ENCODE results near the gene PNCK. TPM values are rescaled to one million over a fixed set of nuclear protein-coding genes. Genes with fewer than 3 reads are reported as not detected.
"Not testable (repeated sequence)": the region's sequence is repeated elsewhere in the genome, so short reads cannot be mapped to it uniquely, and the experiment has no call there.

PNCK gene
- total RNA-seq, 1 donor: 0.36 TPM

DNA sequence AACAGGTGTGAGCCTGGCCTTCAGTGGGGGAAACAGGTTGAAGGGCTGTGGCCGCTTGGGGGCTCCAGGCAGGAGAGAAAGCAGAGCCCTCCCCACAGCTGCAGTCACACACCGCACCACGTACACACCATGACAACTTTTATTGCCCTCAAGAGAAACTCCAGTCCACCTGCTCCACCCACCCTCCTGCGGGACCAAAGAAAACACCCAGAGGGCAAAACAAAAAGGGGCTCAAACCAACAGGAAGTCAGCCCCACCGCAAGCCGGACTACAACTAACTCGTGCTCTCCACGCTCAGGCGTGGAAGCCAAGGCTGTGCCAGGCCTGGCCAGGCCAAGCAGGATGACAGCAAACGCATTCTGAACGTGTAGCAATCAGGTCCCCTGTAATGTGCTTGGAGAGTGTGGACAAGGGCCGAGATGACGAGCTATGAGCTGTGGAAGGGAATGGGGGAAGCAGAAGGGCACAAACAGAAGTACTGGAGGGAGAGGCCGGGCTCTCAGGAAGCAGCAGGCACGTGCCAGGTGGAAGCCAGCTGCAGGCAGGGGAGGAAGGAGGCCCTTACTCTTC, 26.8 kb upstream of the PNCK start:
- no peak overlapping the region for H2AFZ ChIP-seq (ENCODE audit: low read length)
- no peaks in the 10 kb centered on the region for H3K79me2 ChIP-seq (ENCODE audit: insufficient read depth, low read length)
- no peak overlapping the region for H3K27ac ChIP-seq (ENCODE audit: low read depth, low read length)
- no peak for DNase-seq (ENCODE audit: insufficient read length, low spot score, missing footprints)
- H3K36me3 ChIP-seq (ENCODE audit: insufficient read depth, low read length): no peaks in the 10 kb centered on the region
- H4K20me1 ChIP-seq (ENCODE audit: insufficient read depth, low read length): no peaks in the 10 kb centered on the region
- TF ChIP-seq, protein P1, sequence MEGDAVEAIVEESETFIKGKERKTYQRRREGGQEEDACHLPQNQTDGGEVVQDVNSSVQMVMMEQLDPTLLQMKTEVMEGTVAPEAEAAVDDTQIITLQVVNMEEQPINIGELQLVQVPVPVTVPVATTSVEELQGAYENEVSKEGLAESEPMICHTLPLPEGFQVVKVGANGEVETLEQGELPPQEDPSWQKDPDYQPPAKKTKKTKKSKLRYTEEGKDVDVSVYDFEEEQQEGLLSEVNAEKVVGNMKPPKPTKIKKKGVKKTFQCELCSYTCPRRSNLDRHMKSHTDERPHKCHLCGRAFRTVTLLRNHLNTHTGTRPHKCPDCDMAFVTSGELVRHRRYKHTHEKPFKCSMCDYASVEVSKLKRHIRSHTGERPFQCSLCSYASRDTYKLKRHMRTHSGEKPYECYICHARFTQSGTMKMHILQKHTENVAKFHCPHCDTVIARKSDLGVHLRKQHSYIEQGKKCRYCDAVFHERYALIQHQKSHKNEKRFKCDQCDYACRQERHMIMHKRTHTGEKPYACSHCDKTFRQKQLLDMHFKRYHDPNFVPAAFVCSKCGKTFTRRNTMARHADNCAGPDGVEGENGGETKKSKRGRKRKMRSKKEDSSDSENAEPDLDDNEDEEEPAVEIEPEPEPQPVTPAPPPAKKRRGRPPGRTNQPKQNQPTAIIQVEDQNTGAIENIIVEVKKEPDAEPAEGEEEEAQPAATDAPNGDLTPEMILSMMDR (IDR thresholded peaks at IDR 0.05; ENCODE audit: extremely low read depth, low read depth, low read length): no peak
- H3K27me3 ChIP-seq (ENCODE audit: insufficient read depth, low read length): no peaks in the 10 kb centered on the region
- no peaks in the 10 kb centered on the region for H3K9me3 ChIP-seq (ENCODE audit: low read depth, low read length)
- no peak overlapping the region for H3K4me2 ChIP-seq (ENCODE audit: insufficient read depth, low read length)
- H3K4me1 ChIP-seq (ENCODE audit: insufficient read depth, low read length): no peaks in the 10 kb centered on the region
- no peak overlapping the region for H3K4me3 ChIP-seq (ENCODE audit: insufficient read depth, low read length)

DNA sequence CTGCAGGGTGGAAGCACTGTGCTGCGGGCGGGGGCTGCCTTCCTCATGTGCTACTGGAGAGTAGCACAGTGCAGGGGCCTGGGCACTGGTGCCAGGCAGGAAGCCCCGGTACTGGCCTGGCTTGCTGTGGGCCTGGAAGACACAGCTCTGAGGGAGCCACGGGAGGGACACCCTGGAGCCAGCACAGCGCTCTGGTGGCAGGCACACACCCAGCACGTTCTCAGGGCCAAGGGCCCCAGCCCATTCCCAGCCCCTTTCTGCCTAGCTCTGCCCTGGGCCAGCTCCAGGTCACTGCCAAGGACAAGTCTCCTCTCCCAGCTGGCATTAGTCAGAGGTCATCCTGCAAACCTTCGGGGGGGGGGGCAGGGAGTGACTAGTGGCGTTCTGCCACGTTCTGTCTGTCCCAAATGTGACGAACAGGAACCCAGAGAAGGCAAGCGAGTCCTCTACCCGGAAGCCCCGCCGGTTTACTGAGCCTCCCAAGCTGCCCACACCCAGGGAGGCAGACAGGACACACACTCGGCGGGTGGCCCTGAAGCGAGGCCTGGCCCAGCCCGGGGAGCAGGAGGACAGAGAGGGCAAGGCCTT, 26.3 kb upstream of the PNCK start:
- DNase-seq (ENCODE audit: insufficient read length, low spot score, missing footprints): not testable (repeated sequence)

DNA sequence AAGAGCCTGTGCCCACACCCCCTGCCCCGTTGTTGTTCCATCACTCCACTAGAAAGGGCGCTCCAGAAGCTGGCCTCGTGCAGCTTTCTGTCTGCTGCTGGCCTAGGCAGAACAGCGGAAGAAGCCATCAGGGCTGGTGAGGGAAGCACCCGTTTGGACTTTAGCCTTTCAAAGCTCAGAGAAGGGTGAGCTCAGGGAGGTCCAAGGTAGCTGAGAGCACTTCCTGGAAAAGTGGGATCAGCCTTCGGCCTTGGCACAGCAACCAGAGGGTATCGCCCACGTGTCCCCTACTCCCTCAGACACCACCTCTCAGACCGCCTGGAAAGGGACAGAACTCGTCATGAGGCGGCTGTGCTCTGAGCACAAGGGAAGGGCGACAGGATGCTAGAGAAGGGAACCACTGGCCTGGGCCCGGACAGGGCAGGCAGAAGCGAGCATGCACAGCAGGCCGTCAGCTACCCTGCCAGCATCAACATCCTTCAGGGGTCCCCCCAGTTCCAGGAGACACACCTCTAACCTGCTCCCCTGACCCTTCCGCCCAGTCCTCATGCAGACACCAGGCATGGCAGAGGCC, 25.7 kb upstream of the PNCK start:
- H3K4me3 ChIP-seq (ENCODE audit: insufficient read depth, low read length); H4K20me1 ChIP-seq (ENCODE audit: insufficient read depth, low read length); H3K9me3 ChIP-seq (ENCODE audit: low read depth, low read length); H3K27ac ChIP-seq (ENCODE audit: low read depth, low read length); DNase-seq (ENCODE audit: insufficient read length, low spot score, missing footprints); H3K36me3 ChIP-seq (ENCODE audit: insufficient read depth, low read length); H3K79me2 ChIP-seq (ENCODE audit: insufficient read depth, low read length); H3K4me1 ChIP-seq (ENCODE audit: insufficient read depth, low read length); H3K27me3 ChIP-seq (ENCODE audit: insufficient read depth, low read length); H3K4me2 ChIP-seq (ENCODE audit: insufficient read depth, low read length); H2AFZ ChIP-seq (ENCODE audit: low read length): not testable (repeated sequence)

More for the DNA sequence above, 26.3 kb upstream of the PNCK start:
- not testable (repeated sequence) for H3K4me3 ChIP-seq (ENCODE audit: insufficient read depth, low read length); H2AFZ ChIP-seq (ENCODE audit: low read length); H3K4me1 ChIP-seq (ENCODE audit: insufficient read depth, low read length); H3K9me3 ChIP-seq (ENCODE audit: low read depth, low read length); H3K36me3 ChIP-seq (ENCODE audit: insufficient read depth, low read length); H3K27me3 ChIP-seq (ENCODE audit: insufficient read depth, low read length); H3K27ac ChIP-seq (ENCODE audit: low read depth, low read length); H4K20me1 ChIP-seq (ENCODE audit: insufficient read depth, low read length); H3K79me2 ChIP-seq (ENCODE audit: insufficient read depth, low read length); H3K4me2 ChIP-seq (ENCODE audit: insufficient read depth, low read length)

DNA sequence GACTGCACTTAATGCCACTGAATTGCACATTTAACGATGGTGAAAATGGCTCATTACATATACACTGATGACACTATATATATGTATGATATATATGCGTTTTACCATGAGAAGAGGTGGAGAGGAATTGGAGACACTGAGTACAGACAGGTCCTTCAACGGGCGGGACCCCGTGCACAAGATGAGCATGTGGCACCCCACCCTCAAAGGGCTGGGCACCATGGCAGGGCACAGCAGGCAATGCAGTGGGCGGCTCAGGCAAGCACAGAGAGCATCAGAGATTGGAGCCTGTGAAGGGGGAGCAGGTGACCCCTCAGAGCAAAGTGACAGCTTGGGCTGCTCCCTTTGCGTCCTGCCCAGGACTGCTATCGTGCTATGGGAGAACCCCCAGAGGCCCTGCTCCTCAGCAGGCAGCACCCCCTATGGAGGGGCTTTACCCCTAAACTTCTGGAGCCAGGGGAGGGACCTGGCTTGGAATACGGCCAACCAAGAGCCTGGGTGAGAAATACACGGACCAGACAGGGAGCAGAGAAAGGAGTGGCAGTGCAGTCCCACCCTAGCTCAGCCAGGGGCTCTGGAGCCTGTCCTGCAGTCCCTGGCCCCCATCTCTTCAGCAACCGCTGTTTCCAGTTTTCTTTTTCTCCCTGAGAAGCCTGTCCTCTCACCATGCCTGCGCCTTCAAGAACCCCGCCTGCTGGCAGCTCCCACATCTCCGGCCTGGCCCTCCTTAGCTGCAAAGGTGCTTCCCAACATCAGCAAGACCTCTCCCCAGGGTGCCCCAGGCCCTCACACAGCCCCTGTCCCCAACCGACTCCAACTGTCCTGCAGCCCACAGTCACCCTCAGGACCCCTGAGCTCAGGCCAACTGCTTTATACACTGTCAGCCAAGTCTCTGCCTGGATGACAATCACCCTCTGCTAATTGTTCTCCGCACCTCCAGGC, 24.6 kb upstream of the PNCK start:
- Histone ChIP-seq H3K36me3 (ENCODE audit: insufficient read depth, low read length) (no peaks in the 10 kb centered on the region), H3K27ac (ENCODE audit: low read depth, low read length) (no peak overlapping the region), H3K4me1 (ENCODE audit: insufficient read depth, low read length) (no peaks in the 10 kb centered on the region), H4K20me1 (ENCODE audit: insufficient read depth, low read length) (no peaks in the 10 kb centered on the region), H3K9me3 (ENCODE audit: low read depth, low read length) (no peaks in the 10 kb centered on the region), H3K4me2 (ENCODE audit: insufficient read depth, low read length) (no peak overlapping the region), H3K4me3 (ENCODE audit: insufficient read depth, low read length) (no peak overlapping the region), H3K27me3 (ENCODE audit: insufficient read depth, low read length) (no peaks in the 10 kb centered on the region), H2AFZ (ENCODE audit: low read length) (no peak overlapping the region), H3K79me2 (ENCODE audit: insufficient read depth, low read length) (no peaks in the 10 kb centered on the region)
- TF ChIP-seq, protein P1 (IDR thresholded peaks at IDR 0.05; ENCODE audit: extremely low read depth, low read depth, low read length): no peak
- DNase-seq (ENCODE audit: insufficient read length, low spot score, missing footprints): no peak

DNA sequence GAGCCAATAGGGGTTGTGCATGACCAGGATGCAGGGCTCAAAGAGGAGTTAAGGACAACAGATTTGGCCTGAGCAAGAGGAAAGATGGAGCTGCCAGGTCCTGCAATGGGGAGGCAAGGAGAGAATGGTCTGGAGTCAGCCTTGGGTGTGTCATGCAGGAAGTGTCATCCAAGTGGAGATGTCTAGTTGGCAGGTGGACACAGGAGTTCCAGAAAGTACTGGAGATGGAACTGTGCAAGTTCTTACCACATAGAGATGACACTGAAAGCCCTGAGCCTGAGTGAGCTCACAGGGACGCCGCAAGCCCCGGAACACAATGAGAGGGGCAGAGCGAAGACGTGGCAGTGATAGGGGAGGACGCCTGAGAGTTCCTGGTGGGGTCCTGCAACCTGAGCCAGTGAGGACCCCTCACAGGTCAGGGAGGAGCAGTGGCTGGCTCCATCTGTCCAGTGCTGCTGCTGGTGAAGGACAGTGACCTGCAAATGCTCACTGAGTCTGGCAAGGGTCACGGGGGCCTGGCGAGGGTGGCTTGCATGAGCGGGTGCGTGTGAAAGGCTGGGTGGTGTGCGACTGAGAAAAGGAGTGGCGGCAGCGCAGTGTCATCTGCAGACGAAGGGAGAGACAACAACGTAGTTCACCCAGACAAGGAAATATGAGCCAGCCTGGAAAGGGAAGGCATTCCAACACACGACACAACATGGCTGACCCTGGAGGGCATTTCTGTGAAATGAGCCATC, 23.5 kb upstream of the PNCK start:
- H3K27ac ChIP-seq (ENCODE audit: low read depth, low read length); H3K4me1 ChIP-seq (ENCODE audit: insufficient read depth, low read length); H4K20me1 ChIP-seq (ENCODE audit: insufficient read depth, low read length); DNase-seq (ENCODE audit: insufficient read length, low spot score, missing footprints); H3K79me2 ChIP-seq (ENCODE audit: insufficient read depth, low read length); H3K4me2 ChIP-seq (ENCODE audit: insufficient read depth, low read length); H3K27me3 ChIP-seq (ENCODE audit: insufficient read depth, low read length); H3K4me3 ChIP-seq (ENCODE audit: insufficient read depth, low read length); H3K9me3 ChIP-seq (ENCODE audit: low read depth, low read length); H3K36me3 ChIP-seq (ENCODE audit: insufficient read depth, low read length); H2AFZ ChIP-seq (ENCODE audit: low read length): not testable (repeated sequence)

GRCh38 chrX:153696538-153696937, 22.9 kb upstream of the PNCK start:
- not testable (repeated sequence) for H3K4me1 ChIP-seq (ENCODE audit: insufficient read depth, low read length); H3K27ac ChIP-seq (ENCODE audit: low read depth, low read length); H4K20me1 ChIP-seq (ENCODE audit: insufficient read depth, low read length); H3K4me2 ChIP-seq (ENCODE audit: insufficient read depth, low read length); H2AFZ ChIP-seq (ENCODE audit: low read length); H3K36me3 ChIP-seq (ENCODE audit: insufficient read depth, low read length); H3K79me2 ChIP-seq (ENCODE audit: insufficient read depth, low read length); H3K4me3 ChIP-seq (ENCODE audit: insufficient read depth, low read length); H3K27me3 ChIP-seq (ENCODE audit: insufficient read depth, low read length); DNase-seq (ENCODE audit: insufficient read length, low spot score, missing footprints); H3K9me3 ChIP-seq (ENCODE audit: low read depth, low read length)
